Uterus (tissue), 2 donors: ENCODE measurements around the gene THSD7B.

Experiments used
- POLR2A ChIP-seq, 2 donors: fragments of 450-650 bp; IDR thresholded peaks; one replicate each; pipeline ENCODE4 v1.6.1; 2016; ENCODE audit warnings: antibody characterized with exemption in 2 of 2, mild to moderate bottlenecking in 1 of 2, moderate library complexity in 1 of 2
- TF ChIP-seq, protein P1 (sequence below), 4 experiments: fragments of 200-600 bp in 2 of 4; fragments of 450-650 bp in 2 of 4; sonication (generic) in 2 of 4; IDR thresholded peaks; one replicate each; pipeline ENCODE4 v1.5.1; 2016 to 2019; ENCODE audit warnings: antibody characterized with exemption in 4 of 4, mild to moderate bottlenecking in 2 of 4, moderate library complexity in 1 of 4

DNA sequence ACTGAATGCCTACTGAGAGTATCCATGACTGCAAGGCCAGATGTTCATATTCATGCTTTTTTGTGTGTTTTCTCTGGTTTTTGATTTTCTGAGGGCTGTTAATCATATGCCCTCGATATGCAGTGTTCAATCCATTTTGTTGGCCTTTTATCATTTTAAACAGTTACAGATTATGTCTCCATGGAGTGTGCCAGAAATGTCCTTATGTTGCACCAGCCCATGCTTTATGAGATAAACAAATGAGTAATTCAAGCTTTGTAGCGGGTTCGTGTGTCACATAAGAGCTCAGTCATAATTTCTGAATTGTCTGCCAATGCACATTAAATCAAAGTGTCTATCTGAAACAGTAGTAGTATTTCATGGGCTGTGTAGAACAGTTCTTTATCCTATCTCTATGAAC is 583.0 kb downstream of the THSD7B start:
- TF ChIP-seq, protein P1, sequence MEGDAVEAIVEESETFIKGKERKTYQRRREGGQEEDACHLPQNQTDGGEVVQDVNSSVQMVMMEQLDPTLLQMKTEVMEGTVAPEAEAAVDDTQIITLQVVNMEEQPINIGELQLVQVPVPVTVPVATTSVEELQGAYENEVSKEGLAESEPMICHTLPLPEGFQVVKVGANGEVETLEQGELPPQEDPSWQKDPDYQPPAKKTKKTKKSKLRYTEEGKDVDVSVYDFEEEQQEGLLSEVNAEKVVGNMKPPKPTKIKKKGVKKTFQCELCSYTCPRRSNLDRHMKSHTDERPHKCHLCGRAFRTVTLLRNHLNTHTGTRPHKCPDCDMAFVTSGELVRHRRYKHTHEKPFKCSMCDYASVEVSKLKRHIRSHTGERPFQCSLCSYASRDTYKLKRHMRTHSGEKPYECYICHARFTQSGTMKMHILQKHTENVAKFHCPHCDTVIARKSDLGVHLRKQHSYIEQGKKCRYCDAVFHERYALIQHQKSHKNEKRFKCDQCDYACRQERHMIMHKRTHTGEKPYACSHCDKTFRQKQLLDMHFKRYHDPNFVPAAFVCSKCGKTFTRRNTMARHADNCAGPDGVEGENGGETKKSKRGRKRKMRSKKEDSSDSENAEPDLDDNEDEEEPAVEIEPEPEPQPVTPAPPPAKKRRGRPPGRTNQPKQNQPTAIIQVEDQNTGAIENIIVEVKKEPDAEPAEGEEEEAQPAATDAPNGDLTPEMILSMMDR (IDR thresholded peaks at IDR 0.05) = no peak
- no peak for TF ChIP-seq POLR2A (IDR thresholded peaks at IDR 0.05)
